ENCODE data around the gene KIAA1217. TPM values are rescaled to one million over a fixed set of nuclear protein-coding genes. Genes with fewer than 3 reads are reported as not detected.

The KIAA1217 gene
- total and polyA plus RNA-seq, 2 of the 8 experiments (the other 6 are each of a cell fraction or from before 2014, with no cell fraction given) = 4.5 to 15.6 TPM

GRCh38 chr10:24575481-24576002, 366.6 kb downstream of the KIAA1217 start:
- Histone ChIP-seq H2BK15ac (ENCODE audit: low read length) (no peak overlapping the region), H3K4me1 (replicated peaks in 1 of 4; ENCODE audit: control insufficient read depth in 3 of 4, insufficient read depth in 4 of 4, low read length in 3 of 4) (peaks cover 0 to 2% (median 0%) of the 10 kb centered on the region in 4 experiments; a peak in 3 of 7 replicates), H3K27ac (ENCODE audit: low read depth, low read length) (no peak overlapping the region), H3K79me1 (ENCODE audit: low read depth, low read length) (no peaks in the 10 kb centered on the region), H3K56ac (replicated peaks; ENCODE audit: insufficient read length, low read depth, low read length) (no peak overlapping the region), H3K14ac (ENCODE audit: insufficient read length) (no peak overlapping the region), H2AK5ac (ENCODE audit: low read depth, low read length) (no peak overlapping the region), H2BK5ac (ENCODE audit: low read depth, low read length) (no peak overlapping the region), H3K4me3 (ENCODE audit: extremely low read depth in 1 of 4, insufficient read depth in 2 of 4, low read depth in 3 of 4, low read length in 4 of 4) (no peak overlapping the region), H3K4ac (replicated peaks; ENCODE audit: insufficient read length, low read depth, low read length) (no peak overlapping the region), H3K4me2 (ENCODE audit: insufficient read depth in 1 of 2, low read depth in 2 of 2, low read length in 2 of 2) (no peak overlapping the region), H3K79me2 (ENCODE audit: control insufficient read depth in 1 of 2, insufficient read depth in 2 of 2, low read length in 2 of 2) (no peaks in the 10 kb centered on the region), H4K20me1 (replicated peaks in 1 of 2; ENCODE audit: control insufficient read depth in 1 of 2, insufficient read depth in 2 of 2, low read length in 2 of 2) (no peaks in the 10 kb centered on the region), H4K8ac (ENCODE audit: extremely low read depth, insufficient read depth, low read length) (no peak overlapping the region), H3K9me3 (ENCODE audit: insufficient read depth in 2 of 2, low read depth in 1 of 2, low read length in 1 of 2) (no peaks in the 10 kb centered on the region), H2BK120ac (replicated peaks; ENCODE audit: low read depth, low read length) (no peak overlapping the region), H2BK12ac (ENCODE audit: low read depth, low read length) (no peak overlapping the region), H3K36me3 (ENCODE audit: control insufficient read depth in 2 of 4, insufficient read depth in 4 of 4, low read length in 3 of 4) (no peaks in the 10 kb centered on the region), H3K27me3 (replicated peaks in 1 of 4; ENCODE audit: control insufficient read depth in 3 of 4, extremely low read depth in 1 of 4, insufficient read depth in 3 of 4, low read length in 3 of 4) (peaks cover 0 to 1% (median 0%) of the 10 kb centered on the region in 4 experiments; a peak in 1 of 7 replicates), H4K5ac (ENCODE audit: insufficient read length, low read depth, low read length) (no peak overlapping the region), H3K23ac (ENCODE audit: insufficient read length) (no peak overlapping the region), H2AFZ (ENCODE audit: low read length) (no peak overlapping the region), H2BK20ac (ENCODE audit: low read length) (no peak overlapping the region), H3K23me2 (ENCODE audit: low read depth, low read length) (no peaks in the 10 kb centered on the region), H4K91ac (replicated peaks; ENCODE audit: insufficient read length, low read length) (no peak overlapping the region), H3K18ac (ENCODE audit: extremely low read depth, low read length) (no peak overlapping the region), H3K9ac (replicated peaks in 1 of 4; ENCODE audit: extremely low read depth in 1 of 4, low read depth in 3 of 4, low read length in 3 of 4) (no peak overlapping the region)
- WGBS, 2 experiments (ENCODE audit: extremely low coverage in 1 of 2, insufficient coverage in 1 of 2, insufficient read length in 1 of 2, insufficient replicate concordance in 2 of 2, low coverage in 1 of 2, low lambda C conversion rate in 2 of 2, missing lambda C conversion rate in 1 of 2) = 87% methylated on average over 10 of the region's 10 CpGs; no CpG with 5 or more reads in 1 of the 2 experiments
- TF ChIP-seq SP1 (IDR thresholded peaks at IDR 0.05; ENCODE audit: low read depth, low read length) = no peak
- no peak for TF ChIP-seq MAFK (IDR thresholded peaks at IDR 0.05; ENCODE audit: low read depth, low read length)
- no peak for TF ChIP-seq ZNF274 (IDR thresholded peaks at IDR 0.05; ENCODE audit: borderline replicate concordance, extremely low read depth, low read length)
- no peak for TF ChIP-seq KDM1A (IDR thresholded peaks at IDR 0.05; ENCODE audit: borderline replicate concordance, low read length)
- TF ChIP-seq POU5F1 (IDR thresholded peaks at IDR 0.05; ENCODE audit: low read depth, low read length) = no peak
- TF ChIP-seq BACH1 (IDR thresholded peaks at IDR 0.05; ENCODE audit: low read length) = no peak
- TF ChIP-seq GABPA (IDR thresholded peaks at IDR 0.05; ENCODE audit: borderline replicate concordance, insufficient read depth, low read length) = no peak
- TF ChIP-seq SP4 (IDR thresholded peaks at IDR 0.05; ENCODE audit: low read length) = no peak
- no peak for TF ChIP-seq CHD1 (IDR thresholded peaks at IDR 0.05; ENCODE audit: low read depth, low read length)
- TF ChIP-seq ASH2L (IDR thresholded peaks at IDR 0.05; ENCODE audit: low read length) = no peak
- ChIA-PET POLR2A (ENCODE audit: partially characterized antibody) (no interaction called here), CTCF (ENCODE audit: partially characterized antibody) (interaction anchor here (0.9 to 1.9 kb wide), 2 partner anchors 12 to 21 kb away, joined by 3 to 6 read pairs; no protein-coding TSS in a partner anchor)
- no peak for DNase-seq (ENCODE audit: low read depth in 1 of 2, low spot score in 2 of 2)
- no peak for FAIRE-seq

Data from H1 (cell line).